Pancreas (tissue), 10 donors: ENCODE measurements around the gene PROCA1. TPM values are rescaled to one million over a fixed set of nuclear protein-coding genes. Genes with fewer than 3 reads are reported as not detected.
A peak's percentile ranks its signal among the peaks of the same experiment; 100 is the strongest.

Experiments
- ATAC-seq, 4 donors: fragments of 200-7000 bp; cut with Tn5 transposase; one replicate each; pipeline versions ENCODE4 v1.8.0 to v1.9.1; 2020; ENCODE audit warnings: mild to moderate bottlenecking in 4 of 4, moderate library complexity in 4 of 4
- DNase-seq, 6 donors: peaks; one replicate each; pipeline ENCODE4 v3.0.0-alpha.2; 2020
- FAIRE-seq: peaks from 2 replicates; lab custom pipeline; 2012; peaks lifted over from hg19 to GRCh38; lab: Jason Lieb, UNC
- H3K27ac ChIP-seq, 4 donors: fragments of 200-600 bp; sonication (generic); 1 replicate in 3 of 4; 2 replicates in 1 of 4; pipeline versions ENCODE4 v1.5.0 to v1.8.0; 2020
- H3K27me3 ChIP-seq, 4 donors: fragments of 200-600 bp; one replicate each; pipeline ENCODE4 v1.8.0; 2021
- H3K36me3 ChIP-seq, 3 donors: fragments of 200-600 bp; sonication (generic) in 1 of 3; one replicate each; pipeline versions ENCODE4 v1.5.0 to v1.8.0; 2020 to 2021
- H3K4me1 ChIP-seq, 3 donors: fragments of 200-600 bp; one replicate each; pipeline ENCODE4 v1.8.0; 2021
- H3K4me3 ChIP-seq, 4 donors: fragments of 200-600 bp; sonication (generic) in 2 of 4; one replicate each; pipeline versions ENCODE4 v1.5.0 to v1.8.0; 2020 to 2021
- H3K9me3 ChIP-seq, 4 donors: fragments of 200-600 bp; one replicate each; pipeline ENCODE4 v1.8.0; 2021
- WGBS, 2 donors: extraction: QIAGEN DNeasy Blood & Tissue Kit; methylation state at CpG; one replicate each; pipeline ENCODE4 v1.1.7; 2013; 5-methylcytosine and 5-hydroxymethylcytosine counted together
- intact Hi-C, 3 donors: fragments of 100-400 bp; cut with DNase I; formaldehyde crosslinking; loops; one replicate each; pipeline versions ENCODE4 v1.11.1 to v1.14.2; 2022
- polyA plus RNA-seq, 2 donors: library from polyadenylated mRNA; stranded (reverse); fragments of 200-250 nt; gene quantifications; one replicate each; pipeline ENCODE4 v1.2.3, GENCODE V29; 2013
- total RNA-seq, 6 donors: library from RNA; stranded (reverse); fragmentation: NEBNext Ultra II Directional in 4 of 6; extraction: Animal tissue kit (Norgen Biotek cat#: 25700) in 4 of 6; gene quantifications; one replicate each; pipeline versions ENCODE4 v1.2.1 to v1.2.4, GENCODE V29; 2021 to 2023
- TF ChIP-seq, protein P1 (sequence below), 4 donors: fragments of 200-600 bp; sonication (generic) in 3 of 4; IDR thresholded peaks; one replicate each; pipeline versions ENCODE4 v1.5.0 to v1.8.0; 2021; ENCODE audit warnings: antibody characterized with exemption in 4 of 4
- donor health status: healthy with polysubstance abuse.
- donor health status: DM: no; HTN: no; CAD: no; lungs with moderate emphysema.
- donor health status: DM: no; HTN: no; CAD: no.
- donor health status: control.
- donor health status: control.
- donor health status: Bipolar disorder and iron deficiency.
- donor health status: DM: yes; HTN: yes; CAD: no.
- donor health status: DM: no; HTN: no; CAD: no.
- donor health status: DM: no; HTN: no; CAD: no.
- donor health status: DM: yes; HTN: yes; CAD: no.

The PROCA1 gene
- total and polyA plus RNA-seq, 8 donors, result 0.19 to 3.1 (median 0.43) TPM

DNA sequence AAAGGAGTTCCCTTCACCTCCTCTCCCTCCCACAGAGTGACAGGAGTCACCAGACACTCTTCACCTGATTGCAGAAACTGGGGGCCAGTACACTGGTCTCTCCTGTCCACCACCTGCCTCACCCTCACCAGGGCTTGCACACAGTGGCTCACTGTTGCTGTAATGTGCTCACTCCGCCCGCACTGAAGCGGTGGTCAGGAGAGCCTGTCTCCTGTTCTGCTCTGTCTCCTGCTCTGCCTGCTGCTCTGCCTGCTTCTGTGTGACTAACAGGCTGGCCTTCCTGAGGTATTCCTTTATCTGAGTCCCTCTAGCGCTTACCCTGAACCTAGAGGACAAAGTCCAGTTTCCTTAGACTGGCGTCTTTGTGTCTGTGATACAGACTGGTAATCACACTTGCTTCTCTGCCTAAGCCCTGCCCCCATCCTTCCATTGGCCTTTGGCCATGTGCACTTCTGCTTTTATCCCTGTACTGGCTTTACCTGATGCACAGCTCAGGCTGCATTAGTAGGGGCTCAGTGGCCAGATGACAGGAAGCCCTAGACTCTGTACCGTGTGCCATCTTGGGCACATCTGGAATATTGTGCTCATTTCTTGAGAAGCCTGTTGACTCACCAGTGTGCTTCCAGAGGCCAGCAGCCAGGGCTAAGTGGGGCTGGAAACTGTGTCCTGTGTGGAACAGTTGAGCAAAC is 13.3 kb downstream of the PROCA1 start:
- Histone ChIP-seq H3K27ac (peak overlapping the region in 1 of 4 donors; percentile 5), H3K36me3 (peaks cover 9 to 91% (median 79%) of the 10 kb centered on the region in 3 donors), H3K4me3 (no peak overlapping the region), H3K27me3 (no peaks in the 10 kb centered on the region), H3K4me1 (no peaks in the 10 kb centered on the region), H3K9me3 (no peaks in the 10 kb centered on the region)
- intact Hi-C loops, result no loop called here
- FAIRE-seq, result no peak
- DNase-seq, result no peak
- WGBS, 2 donors, result 61 to 64% methylated on average over 6 of the region's 6 CpGs
- peak; percentile 27 to 85 (median 69) for ATAC-seq
- TF ChIP-seq, protein P1, sequence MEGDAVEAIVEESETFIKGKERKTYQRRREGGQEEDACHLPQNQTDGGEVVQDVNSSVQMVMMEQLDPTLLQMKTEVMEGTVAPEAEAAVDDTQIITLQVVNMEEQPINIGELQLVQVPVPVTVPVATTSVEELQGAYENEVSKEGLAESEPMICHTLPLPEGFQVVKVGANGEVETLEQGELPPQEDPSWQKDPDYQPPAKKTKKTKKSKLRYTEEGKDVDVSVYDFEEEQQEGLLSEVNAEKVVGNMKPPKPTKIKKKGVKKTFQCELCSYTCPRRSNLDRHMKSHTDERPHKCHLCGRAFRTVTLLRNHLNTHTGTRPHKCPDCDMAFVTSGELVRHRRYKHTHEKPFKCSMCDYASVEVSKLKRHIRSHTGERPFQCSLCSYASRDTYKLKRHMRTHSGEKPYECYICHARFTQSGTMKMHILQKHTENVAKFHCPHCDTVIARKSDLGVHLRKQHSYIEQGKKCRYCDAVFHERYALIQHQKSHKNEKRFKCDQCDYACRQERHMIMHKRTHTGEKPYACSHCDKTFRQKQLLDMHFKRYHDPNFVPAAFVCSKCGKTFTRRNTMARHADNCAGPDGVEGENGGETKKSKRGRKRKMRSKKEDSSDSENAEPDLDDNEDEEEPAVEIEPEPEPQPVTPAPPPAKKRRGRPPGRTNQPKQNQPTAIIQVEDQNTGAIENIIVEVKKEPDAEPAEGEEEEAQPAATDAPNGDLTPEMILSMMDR (IDR thresholded peaks at IDR 0.05), result no peak

DNA sequence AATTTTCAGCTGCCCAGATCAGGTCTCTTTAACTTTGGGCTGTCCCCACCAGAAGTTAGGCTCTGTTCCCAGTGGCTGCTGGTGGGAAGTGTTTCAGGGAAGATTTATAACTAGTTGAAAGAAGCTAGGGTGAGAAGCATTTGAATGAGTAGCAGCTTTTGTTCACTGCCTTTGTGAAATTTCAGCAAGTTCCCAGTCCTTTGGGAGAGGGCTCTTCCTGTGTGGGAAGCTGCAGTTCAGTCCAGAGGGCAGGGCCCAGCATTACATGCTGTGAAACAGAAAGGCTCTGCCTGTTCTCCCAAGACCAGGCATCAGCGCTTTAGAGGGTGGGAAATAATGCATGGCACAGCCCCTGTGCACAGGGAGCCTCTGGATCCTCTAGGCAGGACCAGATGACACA is 17.8 kb downstream of the PROCA1 start:
- no peaks in the 10 kb centered on the region for H3K9me3 ChIP-seq
- TF ChIP-seq, protein P1 (IDR thresholded peaks at IDR 0.05), result no peak
- 96 to 100% methylated on average over 1 of the region's 1 CpG for WGBS, 2 donors
- no peak overlapping the region for H3K27ac ChIP-seq
- no peak overlapping the region for H3K4me3 ChIP-seq
- intact Hi-C loops, result no loop called here
- H3K4me1 ChIP-seq, result no peaks in the 10 kb centered on the region
- DNase-seq (no peak), ATAC-seq (no peak), FAIRE-seq (no peak)
- H3K36me3 ChIP-seq, result peaks cover 9 to 79% (median 68%) of the 10 kb centered on the region in 3 donors
- no peaks in the 10 kb centered on the region for H3K27me3 ChIP-seq

DNA sequence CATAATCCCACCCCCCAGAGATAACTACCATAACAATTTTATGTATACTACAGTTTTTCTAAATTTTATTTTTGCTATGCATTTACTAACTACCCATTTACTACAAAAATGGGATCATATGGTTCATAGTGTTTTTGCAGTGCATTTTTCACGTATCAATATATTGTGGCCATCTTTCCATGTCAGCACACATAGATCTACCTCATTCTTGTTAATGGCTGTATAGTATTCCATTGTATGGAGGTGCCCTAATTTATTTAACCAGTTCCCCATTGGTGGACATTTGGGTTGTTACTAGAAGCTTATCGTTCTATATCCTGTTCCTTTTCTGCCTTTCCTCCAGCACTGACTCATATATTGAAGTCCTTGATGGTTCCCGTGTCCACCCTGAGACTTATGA is 22.7 kb downstream of the PROCA1 start:
- 97 to 100% methylated on average over 3 of the region's 3 CpGs for WGBS, 2 donors
- H3K4me1 ChIP-seq, result no peaks in the 10 kb centered on the region
- H3K36me3 ChIP-seq, result peaks cover 5 to 77% (median 66%) of the 10 kb centered on the region in 3 donors
- no peak for FAIRE-seq
- no peak for ATAC-seq
- H3K27me3 ChIP-seq, result no peaks in the 10 kb centered on the region
- H3K4me3 ChIP-seq, result no peak overlapping the region
- intact Hi-C loops, result no loop called here
- no peak overlapping the region for H3K27ac ChIP-seq
- TF ChIP-seq, protein P1 (IDR thresholded peaks at IDR 0.05), result no peak
- no peaks in the 10 kb centered on the region for H3K9me3 ChIP-seq
- no peak for DNase-seq

DNA sequence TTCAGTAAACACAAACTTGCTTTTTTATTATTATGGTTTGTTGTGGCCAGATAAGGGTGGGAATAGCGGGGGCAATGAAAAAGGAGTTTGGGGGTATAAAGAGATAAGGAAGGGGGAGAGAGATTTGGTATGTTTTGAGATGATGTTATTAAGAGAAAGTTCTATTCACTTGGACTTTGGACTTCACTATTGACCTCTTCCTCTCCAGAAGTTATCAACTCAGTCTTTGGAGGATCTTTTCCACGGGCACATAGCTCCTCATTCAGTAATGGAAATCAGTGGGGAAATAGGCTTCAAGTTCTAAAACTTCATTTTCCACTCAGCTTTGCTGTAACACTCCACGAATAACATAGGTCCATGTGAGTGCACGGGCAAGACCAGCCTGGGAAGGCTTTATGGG is 23.2 kb downstream of the PROCA1 start:
- H3K36me3 ChIP-seq, result peaks cover 5 to 77% (median 63%) of the 10 kb centered on the region in 3 donors

More for the DNA sequence above, 23.2 kb downstream of the PROCA1 start:
- FAIRE-seq (no peak), DNase-seq (no peak), ATAC-seq (no peak)
- Histone ChIP-seq H3K27ac (no peak overlapping the region), H3K9me3 (no peaks in the 10 kb centered on the region), H3K4me3 (no peak overlapping the region), H3K4me1 (no peaks in the 10 kb centered on the region), H3K27me3 (no peaks in the 10 kb centered on the region)
- 83 to 88% methylated on average over 4 of the region's 4 CpGs for WGBS, 2 donors
- intact Hi-C loops, result no loop called here
- TF ChIP-seq, protein P1 (IDR thresholded peaks at IDR 0.05), result no peak
